Measurements from ENCODE around the gene TBC1D10A.

The TBC1D10A gene

DNA sequence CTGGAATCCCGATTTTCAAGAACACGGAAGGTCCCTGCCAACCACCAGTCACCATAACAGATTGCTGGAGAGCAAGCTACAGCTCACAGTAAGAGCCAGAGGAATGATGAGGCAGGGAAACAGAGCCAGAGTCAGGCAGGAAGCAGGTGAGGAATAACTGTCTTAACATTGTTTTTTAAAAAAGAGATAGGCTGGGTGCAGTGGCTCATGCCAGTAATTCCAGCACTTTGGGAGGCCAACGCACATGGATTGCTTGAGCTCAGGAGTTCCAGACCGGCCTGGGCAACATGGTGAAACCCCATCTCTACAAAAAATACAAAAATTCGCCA is 24.0 kb downstream of the TBC1D10A start:
- in situ Hi-C loops (cut with HindIII; ENCODE audit: low sequenced_read_pairs) = no loop called here

DNA sequence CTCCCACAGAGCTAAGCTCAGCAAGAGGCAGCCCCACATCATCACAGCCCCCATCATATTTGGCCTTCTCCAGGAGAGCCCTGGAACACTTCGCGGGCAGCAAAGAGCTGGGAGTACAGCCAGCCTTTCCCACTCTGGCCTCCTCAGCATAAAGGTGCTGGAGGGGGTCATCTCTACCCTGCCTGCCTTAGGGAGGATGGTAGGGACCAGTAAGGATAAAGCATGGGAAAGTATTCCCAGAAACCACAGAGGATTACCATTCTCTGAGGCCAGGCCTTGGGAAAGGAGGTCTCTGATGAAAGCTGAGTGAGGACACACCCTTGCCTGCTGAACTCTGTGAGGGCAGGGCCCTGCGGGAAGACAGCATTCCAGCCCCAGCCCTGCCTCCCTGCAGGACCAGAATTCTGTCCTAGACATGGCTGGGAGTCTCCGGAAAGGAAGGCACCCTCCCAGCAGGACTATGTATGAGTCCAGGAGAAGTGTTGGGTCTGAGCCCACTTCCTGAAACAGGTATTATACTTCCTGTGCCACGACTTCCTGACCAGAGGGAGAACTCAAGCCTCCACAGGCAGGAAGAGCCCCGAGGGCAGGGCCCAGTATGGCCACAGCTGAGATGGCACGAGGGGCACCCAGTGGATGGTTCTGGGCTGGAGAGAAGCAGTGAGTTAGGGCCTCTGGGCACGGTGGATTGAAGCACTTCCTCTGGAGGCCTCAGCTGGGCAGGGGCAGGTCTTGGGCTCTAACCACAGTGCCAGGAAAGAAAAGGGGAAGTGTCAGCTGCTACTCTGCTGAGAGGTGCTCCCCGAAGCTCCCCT is 24.5 kb downstream of the TBC1D10A start:
- in situ Hi-C loops (cut with HindIII; ENCODE audit: low sequenced_read_pairs) = no loop called here

DNA sequence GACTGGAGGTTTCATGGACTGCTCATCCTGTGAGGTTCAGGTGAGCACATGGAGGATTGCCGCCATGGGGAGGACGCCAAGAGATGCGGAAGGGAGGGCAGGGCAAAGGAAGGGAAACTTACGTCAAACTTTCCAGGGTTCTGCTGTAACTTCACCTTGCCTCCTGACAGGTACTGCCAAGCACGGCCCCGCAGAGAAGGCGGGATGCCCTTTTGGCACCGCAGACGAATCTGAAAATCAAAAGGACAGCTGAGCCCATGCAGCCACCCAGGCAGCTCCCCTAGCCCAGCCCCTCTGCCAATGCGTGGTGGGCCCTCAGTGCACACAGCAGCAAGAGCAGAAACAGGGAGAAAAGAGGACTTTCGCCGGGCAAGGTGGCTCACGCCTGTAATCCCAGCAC is 27.4 kb downstream of the TBC1D10A start:
- in situ Hi-C loops (cut with HindIII; ENCODE audit: low sequenced_read_pairs) = no loop called here

DNA sequence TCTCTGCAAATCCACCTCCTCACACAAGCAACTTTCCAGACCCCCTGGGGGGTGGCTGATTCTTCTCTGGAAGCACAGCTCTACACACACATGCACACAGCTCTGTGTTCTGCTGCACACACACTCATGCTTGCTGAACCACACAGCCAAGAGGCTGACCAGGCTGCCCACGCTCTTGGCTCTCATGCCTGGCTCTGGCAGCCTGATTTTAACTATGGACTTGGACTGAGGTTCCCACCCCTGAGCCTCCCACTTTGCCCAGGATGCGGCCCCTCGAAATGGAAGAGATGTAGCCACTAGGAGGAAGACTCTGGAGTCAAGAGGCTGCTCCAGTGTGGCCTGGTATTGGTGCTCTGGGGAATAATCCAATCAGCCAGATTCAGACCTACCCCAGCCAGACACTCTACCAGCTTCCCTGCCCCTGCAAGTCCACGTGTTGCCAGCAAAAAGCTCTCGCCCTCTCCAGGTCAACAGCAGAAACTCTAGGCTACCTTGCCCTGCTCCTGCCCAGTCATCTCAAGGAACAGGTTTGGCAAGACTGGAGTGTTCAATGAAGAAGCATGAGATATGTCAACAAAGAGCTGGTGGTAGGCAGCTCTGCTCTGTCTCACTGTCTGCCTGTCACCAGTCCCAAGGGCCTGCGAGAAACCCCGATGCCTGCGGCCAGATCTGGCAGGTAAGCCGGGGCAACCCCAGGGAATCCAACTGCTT is 28.6 kb downstream of the TBC1D10A start:
- in situ Hi-C loops (cut with HindIII; ENCODE audit: low sequenced_read_pairs) = no loop called here

DNA sequence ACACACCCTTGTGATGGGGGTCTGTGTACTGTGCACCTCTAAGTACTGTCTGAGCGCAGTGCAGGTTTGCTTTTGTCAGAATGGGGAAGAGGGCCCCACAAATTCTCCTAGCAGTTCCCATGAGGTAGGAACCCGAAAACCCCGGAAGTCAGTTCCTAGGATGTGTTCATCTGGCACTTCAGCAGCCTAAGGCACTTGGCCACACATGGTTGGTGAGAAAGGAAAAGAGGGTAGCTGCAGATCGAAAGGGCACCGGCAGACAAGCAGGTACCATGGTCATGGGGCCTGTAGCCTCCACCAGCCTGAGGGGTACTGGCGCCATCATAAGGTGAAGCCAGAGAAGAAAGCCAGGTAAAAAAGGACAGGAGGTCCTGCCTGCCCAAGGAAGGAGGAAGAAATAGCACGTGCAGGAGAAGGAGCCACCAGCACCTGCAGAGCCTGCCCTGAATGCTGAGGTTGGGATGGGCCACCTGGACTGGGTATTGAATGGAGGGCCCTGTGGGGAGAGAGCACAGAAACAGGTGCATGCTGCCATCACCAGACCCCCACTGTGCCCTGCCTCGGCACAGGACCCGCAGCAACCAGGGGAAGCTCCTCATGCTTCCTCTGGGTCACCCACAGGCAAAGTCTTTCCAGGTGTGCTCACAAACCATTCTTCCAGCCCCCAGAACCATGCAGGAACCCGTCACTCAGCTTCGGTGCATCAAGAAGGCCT is 29.3 kb downstream of the TBC1D10A start:
- in situ Hi-C loops (cut with HindIII; ENCODE audit: low sequenced_read_pairs) = no loop called here

DNA sequence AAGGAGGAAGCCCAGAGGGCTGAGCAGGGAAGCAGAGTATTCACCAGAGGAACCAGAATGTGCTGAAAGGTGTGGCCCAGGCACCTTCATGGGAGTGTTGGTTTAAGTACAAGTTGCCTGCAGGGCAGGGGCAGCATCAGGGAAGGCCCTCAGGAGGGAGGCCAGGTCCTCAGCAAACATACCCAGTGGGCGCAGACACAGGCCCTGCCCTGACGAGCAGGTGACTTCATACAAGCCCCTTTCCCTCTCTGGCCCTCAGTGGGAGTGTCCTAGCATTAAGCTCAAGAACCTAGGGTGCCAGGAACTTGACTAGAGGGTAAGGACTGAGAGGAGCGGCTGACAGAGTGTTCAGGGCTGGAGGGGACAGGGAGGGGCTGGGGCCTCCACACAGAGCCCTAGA is 29.9 kb downstream of the TBC1D10A start:
- in situ Hi-C loops (cut with HindIII; ENCODE audit: low sequenced_read_pairs) = no loop called here

DNA sequence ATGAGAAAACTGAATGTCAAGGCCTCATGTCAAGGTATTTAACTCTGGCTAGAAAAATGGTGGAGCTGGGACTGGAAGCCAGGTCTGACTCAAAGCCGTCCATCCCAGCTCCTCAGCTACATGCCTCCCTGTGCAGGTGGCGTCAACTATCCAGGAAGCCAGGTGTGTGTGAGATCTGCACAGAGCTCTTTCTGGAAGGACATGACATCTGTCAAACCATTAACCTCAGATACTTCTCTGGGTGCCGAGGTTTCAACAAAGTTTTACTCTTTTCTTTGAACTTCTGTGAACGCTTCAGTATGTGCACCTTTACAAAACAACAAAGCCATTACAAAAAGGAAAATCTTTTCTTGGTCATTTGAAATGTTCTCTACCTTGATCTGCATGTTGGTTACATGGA is 30.4 kb downstream of the TBC1D10A start:
- in situ Hi-C loops (cut with HindIII; ENCODE audit: low sequenced_read_pairs) = no loop called here

DNA sequence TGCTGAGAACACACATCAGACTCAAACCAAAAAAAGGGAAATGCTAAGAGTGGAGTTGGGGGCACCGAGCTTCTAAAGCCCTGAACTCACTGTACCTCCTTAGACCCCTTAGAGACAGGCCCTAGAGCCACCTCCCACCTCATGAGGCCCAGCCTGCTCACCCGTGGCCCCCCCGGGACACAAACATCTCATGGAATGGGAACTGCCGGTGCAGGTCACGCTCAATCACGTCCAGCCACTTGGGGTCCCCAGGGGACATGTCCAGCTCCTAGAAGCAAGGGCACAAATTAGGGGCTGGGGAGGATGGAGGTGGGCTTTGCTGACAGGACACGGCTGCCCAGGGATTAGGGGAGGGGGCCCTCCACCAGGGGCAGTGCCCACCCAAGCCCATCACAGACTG is 31.2 kb downstream of the TBC1D10A start:
- in situ Hi-C loops (cut with HindIII; ENCODE audit: low sequenced_read_pairs) = no loop called here

DNA sequence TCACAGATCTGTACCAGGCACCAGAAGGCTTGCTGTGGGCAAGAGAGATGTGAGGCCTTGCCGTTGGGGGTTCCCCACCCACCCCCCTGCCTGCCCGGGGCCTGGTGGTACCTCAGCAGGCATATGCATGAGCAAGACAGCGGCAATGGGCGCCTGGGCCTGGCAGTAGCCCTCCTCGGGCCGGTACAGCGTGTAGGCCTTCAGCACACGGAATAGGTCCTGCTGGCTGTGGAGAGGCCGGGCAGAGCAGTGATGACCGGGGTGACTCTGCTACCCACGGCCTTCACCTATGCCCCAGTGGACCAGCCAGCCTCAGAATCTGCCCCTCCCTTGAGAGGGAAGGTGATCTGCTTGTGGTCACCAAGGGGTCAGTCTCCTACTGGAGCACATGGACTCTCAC is 31.9 kb downstream of the TBC1D10A start:
- in situ Hi-C loops (cut with HindIII; ENCODE audit: low sequenced_read_pairs) = no loop called here

DNA sequence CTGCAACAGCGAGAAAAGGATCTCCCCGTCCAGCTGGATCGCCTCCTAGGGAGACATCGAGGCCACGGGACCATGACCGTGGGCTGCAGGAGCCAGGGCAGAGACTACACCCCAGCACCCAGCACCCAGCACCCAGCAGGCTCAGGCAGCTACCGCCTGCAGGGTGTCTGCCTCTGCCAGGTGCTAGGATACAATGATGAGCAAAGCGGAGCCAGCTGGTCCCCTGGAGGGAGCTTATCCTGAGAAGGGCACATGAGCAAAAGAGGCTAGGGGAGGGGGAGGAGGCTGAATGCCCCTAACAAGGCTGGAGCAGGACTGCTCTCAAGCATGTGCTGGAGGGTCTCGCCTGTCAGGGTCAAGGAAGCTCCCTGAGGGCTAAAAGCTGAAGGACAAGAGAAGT is 32.7 kb downstream of the TBC1D10A start:
- in situ Hi-C loops (cut with HindIII; ENCODE audit: low sequenced_read_pairs) = no loop called here

DNA sequence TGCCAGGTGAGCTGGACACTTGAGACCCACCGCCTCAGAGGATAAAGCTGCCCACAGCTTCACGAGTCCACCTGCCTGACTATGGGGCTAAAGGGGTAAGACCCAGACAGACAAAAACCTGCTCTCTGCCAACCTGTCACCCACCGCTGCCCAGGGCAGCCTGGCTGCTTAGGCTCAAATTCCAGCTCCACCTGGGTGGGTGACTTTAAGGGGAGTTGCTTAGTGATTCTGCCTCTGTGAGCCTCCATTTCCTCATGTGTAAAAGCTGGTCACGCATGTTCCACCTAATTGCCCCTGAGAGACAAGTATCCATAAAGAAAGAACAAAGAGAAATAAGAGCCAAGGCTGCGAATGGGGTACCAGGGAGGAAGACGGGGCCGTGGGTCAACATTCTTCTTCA is 33.7 kb downstream of the TBC1D10A start:
- in situ Hi-C loops (cut with HindIII; ENCODE audit: low sequenced_read_pairs) = no loop called here

DNA sequence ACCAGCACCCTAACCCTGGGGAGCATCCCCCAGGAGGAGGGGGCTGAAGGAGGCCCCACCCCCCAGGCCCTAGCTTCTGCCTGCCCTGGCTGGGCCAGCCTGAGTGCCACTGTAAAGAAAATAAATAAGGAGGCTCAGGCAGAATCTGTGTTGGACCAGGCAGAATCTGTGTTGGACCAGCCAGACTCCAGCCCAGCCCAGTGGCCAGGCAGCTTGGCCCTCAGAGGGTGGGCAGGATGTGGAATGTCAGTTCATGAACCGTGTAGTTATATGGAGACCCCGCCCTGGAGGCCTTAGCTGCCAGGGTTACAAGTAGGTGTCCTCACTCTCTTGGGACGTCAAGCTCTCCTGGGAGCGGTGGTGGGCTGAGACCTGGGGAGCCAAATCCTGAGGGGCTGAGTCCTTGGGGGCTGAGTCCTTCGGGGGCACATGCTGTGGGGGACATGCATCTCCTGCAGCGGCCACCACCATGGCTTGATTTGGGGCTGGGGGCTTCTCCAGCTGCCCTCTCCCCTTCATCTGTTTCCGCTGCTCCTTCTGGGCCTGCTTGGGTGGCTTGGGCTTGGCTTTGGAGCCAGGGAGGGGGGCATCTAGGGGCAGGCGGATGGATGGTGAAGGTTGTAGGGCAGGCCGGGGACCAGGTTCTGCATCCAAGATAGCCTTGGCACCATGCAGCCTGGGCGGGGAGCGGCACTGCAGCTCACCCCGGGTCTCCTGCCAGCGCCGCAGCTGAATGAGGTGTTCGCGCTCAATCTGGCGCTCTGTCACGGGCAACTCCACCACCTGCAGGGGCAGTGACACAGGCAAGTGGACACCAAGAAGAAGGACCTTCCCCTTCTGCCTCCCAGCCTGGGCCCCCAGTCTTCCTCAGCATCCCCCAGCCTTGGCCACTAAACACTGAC is 34.4 kb downstream of the TBC1D10A start:
- in situ Hi-C loops (cut with HindIII; ENCODE audit: low sequenced_read_pairs) = no loop called here

DNA sequence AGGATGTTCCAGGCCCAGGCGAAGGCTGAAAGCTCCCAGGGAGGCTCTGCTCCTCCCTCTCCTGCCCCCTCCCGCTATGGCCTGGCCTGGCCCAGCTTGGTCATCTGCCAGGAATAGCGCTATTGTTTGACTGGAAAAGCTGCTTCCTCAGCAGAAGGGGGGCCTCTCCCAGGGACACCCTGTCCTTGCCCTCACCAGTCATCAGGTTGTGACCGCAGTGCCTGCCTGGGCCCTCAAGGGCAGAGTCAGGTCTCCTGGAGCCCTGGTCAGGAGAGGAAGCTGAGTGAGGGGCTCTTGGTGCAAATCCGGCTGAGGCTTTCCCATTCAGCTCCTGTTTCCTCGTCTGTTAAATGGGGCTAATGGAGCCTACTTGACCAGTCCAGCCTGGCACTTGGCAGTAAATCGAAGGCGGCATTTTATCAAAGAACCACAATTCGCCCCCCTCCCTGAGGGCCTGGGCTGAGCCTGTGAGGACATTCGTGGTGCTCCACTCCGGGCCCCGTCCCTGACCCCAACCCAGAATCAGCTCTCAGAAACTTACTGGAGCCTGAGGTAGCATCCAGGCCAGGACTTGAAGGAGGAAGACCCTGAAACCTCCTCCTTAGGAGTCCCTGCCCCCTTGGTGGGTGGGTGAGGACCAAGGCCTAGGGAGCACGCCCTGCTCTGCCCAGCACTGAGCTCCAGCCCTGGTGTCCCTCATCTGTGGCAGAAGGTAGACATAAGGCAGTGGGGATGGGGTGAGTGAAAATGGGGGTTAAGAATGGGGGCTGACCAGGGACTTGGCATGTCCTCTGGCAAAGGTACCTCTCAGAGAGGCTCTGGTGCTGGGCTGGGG is 35.5 kb downstream of the TBC1D10A start:
- in situ Hi-C loops (cut with HindIII; ENCODE audit: low sequenced_read_pairs) = no loop called here

DNA sequence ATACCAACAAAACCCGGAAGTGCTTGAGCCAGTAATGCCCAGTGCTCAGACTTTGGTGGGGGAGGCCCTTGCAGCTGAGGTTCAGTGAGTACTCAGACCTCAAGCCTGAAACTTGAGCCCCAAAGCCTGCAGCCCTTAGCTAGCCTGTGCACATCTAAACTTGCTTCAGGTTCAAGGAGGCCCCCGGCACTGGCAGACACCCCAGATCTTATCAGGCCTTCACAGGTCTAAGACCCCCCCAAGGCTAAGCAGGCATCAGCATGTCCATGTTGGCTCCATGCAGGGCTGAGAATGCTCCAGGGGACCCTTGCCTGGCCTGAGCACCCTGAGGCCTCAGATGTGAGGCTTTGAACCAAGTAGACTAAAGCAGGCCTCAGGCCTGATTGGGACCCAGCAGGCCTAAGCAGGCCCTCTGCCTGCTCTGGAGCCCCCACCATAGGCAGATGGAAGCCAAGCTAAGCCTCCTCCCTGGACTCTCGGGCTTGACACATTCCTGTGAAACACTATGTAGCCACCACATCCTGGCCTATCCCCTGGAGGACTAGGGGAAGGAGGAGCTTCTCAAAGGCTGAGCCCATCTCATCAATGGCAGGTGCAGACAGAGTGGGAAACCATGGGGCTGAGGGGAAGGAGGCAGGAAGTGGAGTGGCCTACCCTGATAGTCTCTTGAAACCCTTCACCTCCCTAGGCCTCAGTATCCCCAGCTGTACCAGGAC is 36.2 kb downstream of the TBC1D10A start:
- in situ Hi-C loops (cut with HindIII; ENCODE audit: low sequenced_read_pairs) = no loop called here

DNA sequence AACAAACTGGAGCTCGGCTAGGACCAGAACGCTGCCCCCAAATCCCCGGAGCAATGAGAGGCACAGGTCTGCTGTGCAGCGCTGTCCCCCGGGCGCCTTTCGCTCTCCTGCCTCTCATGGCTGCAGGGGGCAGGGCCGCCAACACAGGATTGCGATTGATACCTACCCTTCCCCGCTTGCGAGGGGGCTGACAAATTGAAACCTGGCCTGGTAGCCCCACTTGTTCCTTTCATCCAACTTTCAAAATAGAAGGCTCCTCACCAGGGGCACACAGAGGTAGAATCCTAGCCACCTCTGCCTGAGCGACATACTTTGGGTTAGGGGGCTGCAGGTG is 36.8 kb downstream of the TBC1D10A start:
- in situ Hi-C loops (cut with HindIII; ENCODE audit: low sequenced_read_pairs) = loop anchor here (5.0 kb wide), 1 partner anchor 37 kb away; the partner anchor contains the start of gene TBC1D10A

DNA sequence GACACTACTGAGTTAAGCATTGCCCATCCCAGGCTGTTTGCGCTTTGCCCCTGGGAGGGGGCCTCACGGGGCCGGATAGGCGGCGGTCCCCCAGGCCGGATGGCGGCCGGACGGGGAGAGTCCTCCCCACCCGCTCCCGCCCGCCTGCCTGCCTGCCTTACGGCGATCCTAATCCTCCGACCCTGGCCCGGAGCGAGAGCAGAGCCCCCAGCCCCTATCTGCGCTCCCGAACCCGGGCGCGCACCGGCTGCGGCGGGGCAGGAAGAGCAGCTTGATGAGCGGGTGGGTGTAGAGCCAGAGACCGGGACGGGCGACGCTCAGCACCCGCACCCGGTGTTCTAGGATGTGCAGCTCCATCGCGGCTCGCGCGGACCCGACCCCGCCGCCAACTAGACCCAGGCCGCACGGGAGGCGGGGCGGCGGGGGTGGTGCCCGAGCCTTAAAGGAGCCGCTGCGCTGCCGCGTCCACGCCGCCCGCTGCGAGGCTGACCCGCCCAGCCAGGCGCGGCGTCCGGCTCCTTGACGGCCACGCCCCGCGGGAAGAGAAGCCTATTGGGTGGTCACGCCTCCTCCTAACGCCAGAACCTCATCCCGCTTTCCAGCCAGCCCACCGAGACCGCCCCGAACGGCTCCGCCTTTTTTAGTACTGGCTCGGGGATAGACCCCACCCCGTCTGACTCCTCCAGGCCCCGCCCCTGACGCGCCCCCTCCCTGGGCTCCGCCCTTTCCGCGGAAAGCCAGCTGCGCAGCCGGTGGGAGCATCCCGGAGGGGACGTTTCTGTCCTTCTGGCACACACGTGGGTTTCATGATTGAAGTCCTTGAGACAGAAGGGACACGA is 37.4 kb downstream of the TBC1D10A start, which contains the start of gene CASTOR1:
Gene CASTOR1, minus strand, starts transcription at position 365 of the 839 bp plus-strand sequence. Its CDS starts 8 bp downstream, at position 357.
- in situ Hi-C loops (cut with HindIII; ENCODE audit: low sequenced_read_pairs) = loop anchor here (5.0 kb wide), 1 partner anchor 38 kb away; the partner anchor contains the start of gene TBC1D10A

DNA sequence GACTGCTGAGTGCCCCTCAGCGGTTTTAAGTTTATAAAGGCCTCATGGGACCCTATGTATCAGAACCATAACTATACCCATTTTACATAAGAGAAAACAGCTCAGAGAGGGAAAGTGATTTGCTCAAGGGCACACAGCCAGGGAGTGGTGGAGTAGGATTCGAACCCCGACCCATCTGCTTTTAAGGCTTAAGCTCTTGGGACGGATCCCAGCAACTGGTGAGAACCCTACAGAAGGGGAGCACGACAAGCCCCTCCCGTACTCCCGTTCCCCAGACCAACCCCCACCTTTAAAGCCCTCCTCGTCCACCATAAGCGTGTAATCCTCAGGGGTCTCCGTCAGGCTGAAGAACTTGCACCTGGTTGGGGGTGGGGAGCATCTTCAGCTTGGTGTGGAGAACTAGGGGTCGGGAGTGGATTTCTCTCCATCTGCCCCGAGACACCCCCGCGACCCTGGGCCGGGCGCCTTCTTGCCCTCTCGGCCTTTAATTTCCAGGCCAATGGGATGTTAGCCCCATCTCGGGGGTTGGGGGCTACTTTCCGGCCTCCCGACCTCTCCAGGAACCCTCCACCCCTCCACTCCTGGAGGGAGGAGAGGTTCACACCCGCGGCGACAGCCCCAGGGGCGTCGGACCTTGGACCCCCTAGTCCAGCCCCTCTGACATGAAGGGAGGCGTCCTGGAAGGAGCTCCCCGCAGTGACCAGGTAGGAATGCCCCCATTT is 38.2 kb downstream of the TBC1D10A start:
- in situ Hi-C loops (cut with HindIII; ENCODE audit: low sequenced_read_pairs) = loop anchor here (5.0 kb wide), 1 partner anchor 39 kb away; the partner anchor contains the start of gene TBC1D10A

Measured in endothelial cell of hepatic sinusoid (primary cell).